Vagina (tissue), 2 donors: ENCODE results near the gene GP1BA.

Experiments
- POLR2A ChIP-seq, 2 donors: fragments of 450-650 bp; IDR thresholded peaks; one replicate each; pipeline ENCODE4 v1.6.1; 2017; ENCODE audit warnings: antibody characterized with exemption in 2 of 2, mild to moderate bottlenecking in 2 of 2, moderate library complexity in 2 of 2
- POLR2AphosphoS5 ChIP-seq, 2 donors: sonication (generic); formaldehyde crosslinking; IDR thresholded peaks; one replicate each; pipeline ENCODE4 v1.9.0; 2017; ENCODE audit warnings: antibody characterized with exemption in 2 of 2, mild to moderate bottlenecking in 2 of 2, low read depth in 1 of 2; ENCODE audit not compliant: insufficient read depth in 1 of 2
- TF ChIP-seq, protein P1 (sequence below), 3 experiments: fragments of 450-650 bp in 2 of 3; fragments of 200-600 bp in 1 of 3; sonication (generic) in 1 of 3; IDR thresholded peaks; one replicate each; pipeline ENCODE4 v1.5.1; 2017 to 2019; ENCODE audit warnings: antibody characterized with exemption in 3 of 3, mild to moderate bottlenecking in 2 of 3, moderate library complexity in 2 of 3

DNA sequence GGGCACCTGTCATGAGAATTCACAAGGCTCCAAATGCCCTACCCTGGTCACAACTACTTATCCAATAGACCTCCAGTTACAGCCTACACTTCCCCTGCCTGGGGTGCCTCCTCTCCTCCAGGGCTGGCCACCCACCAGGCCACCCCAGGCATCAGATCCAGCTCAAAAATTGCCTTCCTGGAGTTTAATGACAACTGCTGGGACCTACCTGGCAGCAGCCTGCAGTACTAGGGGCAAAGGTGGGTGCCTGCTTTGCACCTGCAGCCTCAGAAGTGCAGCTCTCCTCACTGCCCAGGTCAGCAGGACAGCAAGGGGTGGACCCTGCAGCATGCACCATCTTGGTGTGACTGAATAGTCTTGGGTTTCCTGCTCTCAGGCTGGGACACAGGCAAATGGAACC lies 3.6 kb downstream of the GP1BA start:
- TF ChIP-seq, protein P1, sequence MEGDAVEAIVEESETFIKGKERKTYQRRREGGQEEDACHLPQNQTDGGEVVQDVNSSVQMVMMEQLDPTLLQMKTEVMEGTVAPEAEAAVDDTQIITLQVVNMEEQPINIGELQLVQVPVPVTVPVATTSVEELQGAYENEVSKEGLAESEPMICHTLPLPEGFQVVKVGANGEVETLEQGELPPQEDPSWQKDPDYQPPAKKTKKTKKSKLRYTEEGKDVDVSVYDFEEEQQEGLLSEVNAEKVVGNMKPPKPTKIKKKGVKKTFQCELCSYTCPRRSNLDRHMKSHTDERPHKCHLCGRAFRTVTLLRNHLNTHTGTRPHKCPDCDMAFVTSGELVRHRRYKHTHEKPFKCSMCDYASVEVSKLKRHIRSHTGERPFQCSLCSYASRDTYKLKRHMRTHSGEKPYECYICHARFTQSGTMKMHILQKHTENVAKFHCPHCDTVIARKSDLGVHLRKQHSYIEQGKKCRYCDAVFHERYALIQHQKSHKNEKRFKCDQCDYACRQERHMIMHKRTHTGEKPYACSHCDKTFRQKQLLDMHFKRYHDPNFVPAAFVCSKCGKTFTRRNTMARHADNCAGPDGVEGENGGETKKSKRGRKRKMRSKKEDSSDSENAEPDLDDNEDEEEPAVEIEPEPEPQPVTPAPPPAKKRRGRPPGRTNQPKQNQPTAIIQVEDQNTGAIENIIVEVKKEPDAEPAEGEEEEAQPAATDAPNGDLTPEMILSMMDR (IDR thresholded peaks at IDR 0.05), result no peak
- TF ChIP-seq POLR2A (IDR thresholded peaks at IDR 0.05), result no peak
- no peak for TF ChIP-seq POLR2AphosphoS5 (IDR thresholded peaks at IDR 0.05; ENCODE audit: insufficient read depth in 1 of 2, low read depth in 1 of 2)
